Measurements from ENCODE around the gene STX8. TPM values are rescaled to one million over a fixed set of nuclear protein-coding genes. Genes with fewer than 3 reads are reported as not detected.

The STX8 gene
- total RNA-seq, 1 experiment from 2014 or later: 38.8 TPM

- intact Hi-C loops (cut with micrococcal nuclease): no loop called here
Observed at GRCh38 chr17:9381068-9381467, 194.6 kb downstream of the STX8 start.

More at GRCh38 chr17:9381068-9381467, 194.6 kb downstream of the STX8 start:
- H3K79me2 ChIP-seq (ENCODE audit: insufficient read depth, low read length): no peaks in the 10 kb centered on the region
- ATAC-seq (no peak), DNase-seq (ENCODE audit: low read depth, low spot score) (no peak)
- no peak overlapping the region for H2AFZ ChIP-seq (ENCODE audit: low read depth, low read length, poor library complexity, severe bottlenecking)
- TF ChIP-seq SIN3A (IDR thresholded peaks at IDR 0.05; ENCODE audit: low read depth) (no peak), ZFX (IDR thresholded peaks at IDR 0.05) (no peak), ZNF274 (IDR thresholded peaks at IDR 0.05; ENCODE audit: low read depth, low read length) (no peak), EZH2 (IDR thresholded peaks at IDR 0.05) (no peak), TCF7L2 (IDR thresholded peaks at IDR 0.05; ENCODE audit: borderline replicate concordance, extremely low read depth, insufficient read depth, insufficient read length) (no peak), CEBPB (IDR thresholded peaks at IDR 0.05; ENCODE audit: low read depth) (no peak), EZH2phosphoT487 (IDR thresholded peaks at IDR 0.05; ENCODE audit: borderline replicate concordance) (no peak), FOSL1 (IDR thresholded peaks at IDR 0.05; ENCODE audit: low read depth) (no peak), POLR2A (IDR thresholded peaks at IDR 0.05; ENCODE audit: borderline replicate concordance, extremely low read depth, insufficient read depth, insufficient read length) (no peak), CBX3 (IDR thresholded peaks at IDR 0.05; ENCODE audit: low read depth) (no peak), ATF3 (IDR thresholded peaks at IDR 0.05) (no peak), YY1 (IDR thresholded peaks at IDR 0.05; ENCODE audit: extremely low read depth, insufficient replicate concordance, low read depth, low read length) (no peak)
- TF ChIP-seq, protein P1, sequence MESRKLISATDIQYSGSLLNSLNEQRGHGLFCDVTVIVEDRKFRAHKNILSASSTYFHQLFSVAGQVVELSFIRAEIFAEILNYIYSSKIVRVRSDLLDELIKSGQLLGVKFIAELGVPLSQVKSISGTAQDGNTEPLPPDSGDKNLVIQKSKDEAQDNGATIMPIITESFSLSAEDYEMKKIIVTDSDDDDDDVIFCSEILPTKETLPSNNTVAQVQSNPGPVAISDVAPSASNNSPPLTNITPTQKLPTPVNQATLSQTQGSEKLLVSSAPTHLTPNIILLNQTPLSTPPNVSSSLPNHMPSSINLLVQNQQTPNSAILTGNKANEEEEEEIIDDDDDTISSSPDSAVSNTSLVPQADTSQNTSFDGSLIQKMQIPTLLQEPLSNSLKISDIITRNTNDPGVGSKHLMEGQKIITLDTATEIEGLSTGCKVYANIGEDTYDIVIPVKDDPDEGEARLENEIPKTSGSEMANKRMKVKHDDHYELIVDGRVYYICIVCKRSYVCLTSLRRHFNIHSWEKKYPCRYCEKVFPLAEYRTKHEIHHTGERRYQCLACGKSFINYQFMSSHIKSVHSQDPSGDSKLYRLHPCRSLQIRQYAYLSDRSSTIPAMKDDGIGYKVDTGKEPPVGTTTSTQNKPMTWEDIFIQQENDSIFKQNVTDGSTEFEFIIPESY (IDR thresholded peaks at IDR 0.05; ENCODE audit: extremely low read depth, insufficient replicate concordance, low read length): no peak
- TF ChIP-seq, protein P2, sequence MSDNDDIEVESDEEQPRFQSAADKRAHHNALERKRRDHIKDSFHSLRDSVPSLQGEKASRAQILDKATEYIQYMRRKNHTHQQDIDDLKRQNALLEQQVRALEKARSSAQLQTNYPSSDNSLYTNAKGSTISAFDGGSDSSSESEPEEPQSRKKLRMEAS (IDR thresholded peaks at IDR 0.05): no peak
- no peak overlapping the region for H3K4me2 ChIP-seq (ENCODE audit: low read length)
- no peaks in the 10 kb centered on the region for H3K9me3 ChIP-seq (ENCODE audit: control insufficient read depth in 1 of 2, insufficient read depth in 1 of 2, low read depth in 1 of 2, low read length in 2 of 2)
- ChIA-PET RAD21 (ENCODE audit: low non-redundant PET in 1 of 2, low total read pairs in 2 of 2, uncharacterized antibody in 2 of 2, unreplicated experiment in 2 of 2) (no interaction called here), CTCF (no interaction called here), POLR2A (no interaction called here)
- H3K27me3 ChIP-seq (ENCODE audit: insufficient read depth, low read length): no peaks in the 10 kb centered on the region
- no peaks in the 10 kb centered on the region for H4K20me1 ChIP-seq (ENCODE audit: insufficient read depth)
- H3K9me2 ChIP-seq (ENCODE audit: insufficient read depth): no peaks in the 10 kb centered on the region
- BruUV-seq (replicated peaks): no TSS peak
- H3K4me3 ChIP-seq (replicated peaks in 1 of 2; ENCODE audit: low read depth in 1 of 2, low read length in 2 of 2): no peak overlapping the region
- H3K9ac ChIP-seq (ENCODE audit: low read length): no peak overlapping the region
- no peaks in the 10 kb centered on the region for H3K4me1 ChIP-seq (ENCODE audit: control insufficient read depth in 1 of 2, insufficient read depth in 2 of 2, low read length in 2 of 2)
- H3K36me3 ChIP-seq (ENCODE audit: control insufficient read depth in 1 of 2, insufficient read depth in 2 of 2, low read length in 2 of 2): no peaks in the 10 kb centered on the region
- H3K27ac ChIP-seq (ENCODE audit: low read depth, low read length): no peak overlapping the region
